Testis (tissue), 2 donors: ENCODE data around the gene PPP1R27.

Experiments used
- POLR2A ChIP-seq: fragments of 450-650 bp; IDR thresholded peaks from one replicate; pipeline ENCODE4 v1.6.1; 2017; ENCODE audit warnings: antibody characterized with exemption, mild to moderate bottlenecking, moderate library complexity
- TF ChIP-seq, protein P1 (sequence below), 3 experiments: fragments of 450-650 bp in 2 of 3; fragments of 200-600 bp in 1 of 3; sonication (generic) in 1 of 3; IDR thresholded peaks; one replicate each; pipeline ENCODE4 v1.5.1; 2016 to 2019; ENCODE audit warnings: antibody characterized with exemption in 3 of 3, mild to moderate bottlenecking in 2 of 3, moderate library complexity in 1 of 3

GRCh38 chr17:81823820-81824550, 10.9 kb downstream of the PPP1R27 start:
- TF ChIP-seq, protein P1, sequence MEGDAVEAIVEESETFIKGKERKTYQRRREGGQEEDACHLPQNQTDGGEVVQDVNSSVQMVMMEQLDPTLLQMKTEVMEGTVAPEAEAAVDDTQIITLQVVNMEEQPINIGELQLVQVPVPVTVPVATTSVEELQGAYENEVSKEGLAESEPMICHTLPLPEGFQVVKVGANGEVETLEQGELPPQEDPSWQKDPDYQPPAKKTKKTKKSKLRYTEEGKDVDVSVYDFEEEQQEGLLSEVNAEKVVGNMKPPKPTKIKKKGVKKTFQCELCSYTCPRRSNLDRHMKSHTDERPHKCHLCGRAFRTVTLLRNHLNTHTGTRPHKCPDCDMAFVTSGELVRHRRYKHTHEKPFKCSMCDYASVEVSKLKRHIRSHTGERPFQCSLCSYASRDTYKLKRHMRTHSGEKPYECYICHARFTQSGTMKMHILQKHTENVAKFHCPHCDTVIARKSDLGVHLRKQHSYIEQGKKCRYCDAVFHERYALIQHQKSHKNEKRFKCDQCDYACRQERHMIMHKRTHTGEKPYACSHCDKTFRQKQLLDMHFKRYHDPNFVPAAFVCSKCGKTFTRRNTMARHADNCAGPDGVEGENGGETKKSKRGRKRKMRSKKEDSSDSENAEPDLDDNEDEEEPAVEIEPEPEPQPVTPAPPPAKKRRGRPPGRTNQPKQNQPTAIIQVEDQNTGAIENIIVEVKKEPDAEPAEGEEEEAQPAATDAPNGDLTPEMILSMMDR (IDR thresholded peaks at IDR 0.05): no peak
- no peak for TF ChIP-seq POLR2A
